Endodermal cell (in vitro differentiated cells): ENCODE data around the gene CCDC83. TPM values are rescaled to one million over a fixed set of nuclear protein-coding genes. Genes with fewer than 3 reads are reported as not detected.
A peak's percentile ranks its signal among the peaks of the same experiment; 100 is the strongest.
"Not testable (repeated sequence)": the region's sequence is repeated elsewhere in the genome, so short reads cannot be mapped to it uniquely, and the experiment has no call there.

Experiments
- DNase-seq: peaks from one replicate; pipeline ENCODE4 v3.0.0-alpha.2; 2017
- H3K27ac ChIP-seq: 2 replicates; pipeline ENCODE4 v1.5.1; 2013; ENCODE audit warnings: mild to moderate bottlenecking, low read depth, low read length, moderate library complexity
- H3K27me3 ChIP-seq: 2 replicates; pipeline ENCODE4 v1.6.1; 2013; ENCODE audit warnings: mild to moderate bottlenecking, low read length, moderate library complexity; ENCODE audit not compliant: insufficient read depth, control insufficient read depth, poor library complexity, severe bottlenecking
- H3K36me3 ChIP-seq: 2 replicates; pipeline ENCODE4 v1.7.0; 2013; ENCODE audit warnings: mild to moderate bottlenecking, low read length, moderate library complexity; ENCODE audit not compliant: control insufficient read depth, insufficient read depth
- H3K4me1 ChIP-seq: one replicate; pipeline ENCODE4 v1.7.0; 2013; ENCODE audit warnings: low read length; ENCODE audit not compliant: control insufficient read depth, insufficient read depth
- H3K4me3 ChIP-seq: 2 replicates; pipeline ENCODE4 v1.5.1; 2013; ENCODE audit warnings: mild to moderate bottlenecking, low read length, moderate library complexity
- H3K9ac ChIP-seq: 2 replicates; pipeline ENCODE4 v1.6.1; 2013; ENCODE audit warnings: mild to moderate bottlenecking, low read length, moderate library complexity; ENCODE audit not compliant: poor library complexity, severe bottlenecking; ENCODE audit errors: extremely low read depth
- H3K9me3 ChIP-seq: 2 replicates; pipeline ENCODE4 v1.6.1; 2013; ENCODE audit warnings: mild to moderate bottlenecking, low read length, moderate library complexity; ENCODE audit not compliant: control insufficient read depth
- H3K27ac Mint-ChIP-seq: 2 replicates; pipeline ENCODE4 v1.8.0; 2020; ENCODE audit warnings: mixed read lengths
- H3K27me3 Mint-ChIP-seq: 2 replicates; pipeline ENCODE4 v1.8.0; 2021; ENCODE audit warnings: mild to moderate bottlenecking, mixed read lengths; ENCODE audit not compliant: insufficient read depth
- H3K36me3 Mint-ChIP-seq: 2 replicates; pipeline ENCODE4 v1.8.0; 2020; ENCODE audit warnings: low read depth, mixed read lengths
- H3K4me1 Mint-ChIP-seq: 2 replicates; pipeline ENCODE4 v1.8.0; 2020; ENCODE audit warnings: mixed read lengths
- H3K4me3 Mint-ChIP-seq: 2 replicates; pipeline ENCODE4 v1.8.0; 2020; ENCODE audit warnings: mild to moderate bottlenecking, moderate library complexity, mixed read lengths
- H3K9me3 Mint-ChIP-seq: 2 replicates; pipeline ENCODE4 v1.8.0; 2020; ENCODE audit warnings: mild to moderate bottlenecking, mixed read lengths
- CTCF ChIP-seq: fragments of 200-600 bp; sonication (generic); conservative IDR thresholded peaks from 2 replicates; pipeline ENCODE4 v1.5.0; 2021; ENCODE audit warnings: antibody characterized with exemption, mild to moderate bottlenecking
- WGBS, 2 experiments: methylation state at CpG; one replicate each; pipeline versions ENCODE4 v1.1.5 to v1.1.7; 2013; ENCODE audit warnings: missing lambda C conversion rate in 2 of 2, mixed read lengths in 1 of 2; ENCODE audit not compliant: insufficient coverage in 1 of 2, insufficient read length in 1 of 2; 5-methylcytosine and 5-hydroxymethylcytosine counted together
- total RNA-seq, 2 donors: library from RNA; stranded (reverse); fragmentation: NEBNext Ultra II Directional in 1 of 2; extraction: Animal tissue kit (Norgen Biotek cat#: 25700) in 1 of 2; gene quantifications; 2 replicates in 1 of 2; 3 replicates in 1 of 2; pipeline ENCODE4 v1.2.1, GENCODE V29; 2021

Gene CCDC83
- total RNA-seq, 2 donors from 2014 or later = not detected

GRCh38 chr11:85854212-85854556 lies 999 bp upstream of the CCDC83 start:
- H3K36me3 ChIP-seq = no peaks in the 10 kb centered on the region
- Mint-ChIP-seq H3K4me3 (peak overlapping the region; percentile 67), H3K27me3 (no peaks in the 10 kb centered on the region), H3K4me1 (no peaks in the 10 kb centered on the region), H3K36me3 (peaks cover 13% of the 10 kb centered on the region), H3K9me3 (peaks cover 29% of the 10 kb centered on the region), H3K27ac (peak overlapping the region; percentile 97)
- H3K9me3 ChIP-seq = peaks cover 13% of the 10 kb centered on the region
- 77 to 78% methylated on average over 6 to 7 of the region's 7 CpGs for WGBS, 2 experiments
- peak overlapping the region; percentile 54 for H3K9ac ChIP-seq
- no peaks in the 10 kb centered on the region for H3K27me3 ChIP-seq
- H3K27ac ChIP-seq = peak overlapping the region; percentile 68
- H3K4me1 ChIP-seq = peaks cover 5% of the 10 kb centered on the region
- no peak for DNase-seq
- no peak for TF ChIP-seq CTCF
- peak overlapping the region; percentile 81 for H3K4me3 ChIP-seq

GRCh38 chr11:85854557-85855340 lies 434 bp upstream of the CCDC83 start:
- H3K36me3 Mint-ChIP-seq = peaks cover 13% of the 10 kb centered on the region
- H3K4me3 ChIP-seq = peak overlapping the region; percentile 81
- H3K27ac Mint-ChIP-seq = peak overlapping the region; percentile 97
- peaks cover 5% of the 10 kb centered on the region for H3K4me1 ChIP-seq
- H3K4me3 Mint-ChIP-seq = peak overlapping the region; percentile 67
- H3K4me1 Mint-ChIP-seq = no peaks in the 10 kb centered on the region
- H3K36me3 ChIP-seq = no peaks in the 10 kb centered on the region
- H3K9me3 ChIP-seq = peaks cover 13% of the 10 kb centered on the region
- peak; percentile 95 for TF ChIP-seq CTCF
- peak overlapping the region; percentile 54 for H3K9ac ChIP-seq
- H3K27me3 ChIP-seq = no peaks in the 10 kb centered on the region
- peak overlapping the region; percentile 68 for H3K27ac ChIP-seq
- H3K9me3 Mint-ChIP-seq = peaks cover 27% of the 10 kb centered on the region
- no peaks in the 10 kb centered on the region for H3K27me3 Mint-ChIP-seq
- 6 to 9% methylated on average over 14 to 62 of the region's 62 CpGs for WGBS, 2 experiments
- DNase-seq = peak; percentile 98

- H3K27ac ChIP-seq = no peak overlapping the region
- Mint-ChIP-seq H3K36me3 (peaks cover 6% of the 10 kb centered on the region), H3K4me3 (no peak overlapping the region), H3K27ac (no peak overlapping the region), H3K27me3 (peaks cover 2% of the 10 kb centered on the region), H3K9me3 (peaks cover 15% of the 10 kb centered on the region), H3K4me1 (no peaks in the 10 kb centered on the region)
- no peak overlapping the region for H3K4me3 ChIP-seq
- H3K4me1 ChIP-seq = peaks cover 5% of the 10 kb centered on the region
- DNase-seq = no peak
- 90 to 91% methylated on average over 5 to 10 of the region's 10 CpGs for WGBS, 2 experiments
- no peak for TF ChIP-seq CTCF
- H3K9ac ChIP-seq = no peak overlapping the region
- no peaks in the 10 kb centered on the region for H3K36me3 ChIP-seq
- H3K9me3 ChIP-seq = peaks cover 3% of the 10 kb centered on the region
- H3K27me3 ChIP-seq = no peaks in the 10 kb centered on the region
These were observed 1.9 kb downstream of the CCDC83 start for GRCh38 chr11:85857098-85857497.

- H3K4me3 Mint-ChIP-seq, H3K9me3 ChIP-seq, DNase-seq, H3K9me3 Mint-ChIP-seq, H3K27me3 ChIP-seq, H3K27ac ChIP-seq, H3K4me1 ChIP-seq, H3K4me1 Mint-ChIP-seq, H3K9ac ChIP-seq, H3K36me3 Mint-ChIP-seq, H3K27ac Mint-ChIP-seq, H3K36me3 ChIP-seq, H3K27me3 Mint-ChIP-seq, H3K4me3 ChIP-seq: not testable (repeated sequence)
These were observed 4.4 kb downstream of the CCDC83 start for GRCh38 chr11:85859541-85859940.
